PFSK-1 (cell line): ENCODE results near the gene EMC8. TPM values are rescaled to one million over a fixed set of nuclear protein-coding genes. Genes with fewer than 3 reads are reported as not detected.
A peak's percentile ranks its signal among the peaks of the same experiment; 100 is the strongest.

Experiments
- FOXP2 ChIP-seq: optimal IDR thresholded peaks from 2 replicates; pipeline ENCODE3; 2011; ENCODE audit warnings: borderline replicate concordance, control low read depth, inconsistent platforms; ENCODE audit not compliant: insufficient read depth; ENCODE audit errors: extremely low read length, extremely low read depth
- POLR2AphosphoS5 ChIP-seq: IDR thresholded peaks from 2 replicates; pipeline ENCODE4 v1.6.1; 2012; ENCODE audit warnings: low read depth, mild to moderate bottlenecking, control low read depth, low read length, moderate library complexity
- REST ChIP-seq, 2 experiments: IDR thresholded peaks; 2 replicates each; pipeline versions ENCODE4 v1.6.1 to v1.8.0; 2011 to 2012; ENCODE audit warnings: low read depth in 2 of 2, low read length in 2 of 2, control low read depth in 1 of 2, inconsistent platforms in 1 of 2, mild to moderate bottlenecking in 1 of 2, moderate library complexity in 1 of 2; ENCODE audit not compliant: insufficient read depth in 1 of 2
- SIN3A ChIP-seq: IDR thresholded peaks from 2 replicates; pipeline ENCODE4 v1.6.1; 2012; ENCODE audit warnings: mild to moderate bottlenecking, low read length, moderate library complexity, borderline replicate concordance; ENCODE audit not compliant: insufficient read depth
- TAF1 ChIP-seq: IDR thresholded peaks from 2 replicates; pipeline ENCODE4 v1.6.1; 2012; ENCODE audit warnings: low read length, control low read depth, borderline replicate concordance; ENCODE audit not compliant: insufficient read depth
- polyA plus RNA-seq: library from polyadenylated mRNA; unstranded; fragments of >200 nt; gene quantifications from one replicate; pipeline ENCODE4 v1.2.1, GENCODE V29; 2012; ENCODE audit warnings: low read depth, missing spikeins; ENCODE audit not compliant: insufficient read length

The EMC8 gene
- polyA plus RNA-seq: 68.5 TPM

DNA sequence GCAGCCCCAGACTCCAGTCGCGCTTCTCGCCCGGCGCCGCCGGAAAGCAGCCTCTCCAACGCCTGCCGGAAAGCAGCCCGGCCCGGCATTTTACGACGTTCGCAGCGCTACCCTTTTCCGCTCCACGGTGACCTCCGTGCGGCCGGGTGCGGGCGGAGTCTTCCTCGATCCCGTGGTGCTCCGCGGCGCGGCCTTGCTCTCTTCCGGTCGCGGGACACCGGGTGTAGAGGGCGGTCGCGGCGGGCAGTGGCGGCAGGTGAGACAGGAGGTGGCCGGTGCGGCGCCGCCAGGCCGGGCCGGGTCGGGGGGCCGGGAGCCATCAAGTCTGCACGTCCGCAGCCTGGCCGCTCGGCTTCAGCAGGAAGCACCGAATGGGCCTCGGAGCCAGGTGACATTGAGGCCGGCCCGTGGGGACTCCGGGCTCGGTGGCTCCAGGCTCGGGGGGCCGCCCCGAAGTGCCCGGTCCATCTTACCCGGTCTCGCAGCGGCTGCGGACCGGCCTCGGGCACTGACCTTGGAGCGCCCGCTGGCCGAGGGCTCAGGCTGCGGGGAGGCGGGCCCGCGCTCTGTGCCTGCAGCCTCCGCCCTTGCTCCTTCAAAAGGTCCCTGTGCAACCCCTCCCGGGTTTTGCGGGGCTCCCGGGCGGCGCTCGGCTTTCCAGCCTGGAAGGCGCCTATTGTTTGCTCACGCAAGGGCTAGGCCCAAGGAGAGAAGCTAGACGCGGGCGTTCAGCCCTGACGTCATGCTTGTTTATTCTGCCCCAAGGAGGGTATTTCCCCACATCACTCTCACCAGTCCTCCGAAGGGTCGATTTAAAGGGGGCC is at the start of gene EMC8, which contains the start of gene COX4I1:
TSS of gene EMC8 (minus strand) at position 48 of the 824 bp plus-strand sequence. CDS start 249 bp downstream, outside the sequence.
TSS of gene COX4I1 (plus strand) at position 199 of the 824 bp plus-strand sequence. CDS start 1,511 bp downstream, outside the sequence.
- TF ChIP-seq FOXP2 (peak; percentile 74), REST (IDR thresholded peaks at IDR 0.05; ENCODE audit: insufficient read depth in 1 of 2, low read depth in 2 of 2, low read length in 2 of 2) (peak in 1 of 2 experiments; percentile 31; a peak in 1 of 4 replicates), SIN3A (0 out of 2 replicates have a peak, but pooled peaks have one; percentile 3), POLR2AphosphoS5 (peak; percentile 78), TAF1 (peak; percentile 92)

GRCh38 chr16:85848986-85849385 is 49.6 kb upstream of the EMC8 start:
- no peak for TF ChIP-seq POLR2AphosphoS5
- TF ChIP-seq TAF1: no peak
- no peak for TF ChIP-seq FOXP2
- no peak for TF ChIP-seq SIN3A
- TF ChIP-seq REST (IDR thresholded peaks at IDR 0.05; ENCODE audit: insufficient read depth in 1 of 2, low read depth in 2 of 2, low read length in 2 of 2): no peak

- no peak for TF ChIP-seq TAF1
- TF ChIP-seq REST (IDR thresholded peaks at IDR 0.05; ENCODE audit: insufficient read depth in 1 of 2, low read depth in 2 of 2, low read length in 2 of 2): no peak
- TF ChIP-seq FOXP2: no peak
- TF ChIP-seq POLR2AphosphoS5: no peak
- TF ChIP-seq SIN3A: no peak
Measured at GRCh38 chr16:85847681-85848601, 48.6 kb upstream of the EMC8 start.

- TF ChIP-seq TAF1 (no peak), SIN3A (no peak), REST (IDR thresholded peaks at IDR 0.05; ENCODE audit: insufficient read depth in 1 of 2, low read depth in 2 of 2, low read length in 2 of 2) (no peak), FOXP2 (no peak), POLR2AphosphoS5 (no peak)
Measured at GRCh38 chr16:85847036-85847435, 47.7 kb upstream of the EMC8 start.
